T-helper 2 cell treated with Interferon-gamma antibody and Interleukin-4, amounts not matched to agents 5 μg/mL and 100 μg/mL, for 36 hours (primary cell): ENCODE measurements around the gene AUP1.

ENCODE experiments used
- DNase-seq: peaks from one replicate; pipeline ENCODE4 v3.0.0; 2021; ENCODE audit warnings: low spot score
- H3K27ac Mint-ChIP-seq: one replicate; pipeline ENCODE4 v1.8.0; 2021; ENCODE audit warnings: mild to moderate bottlenecking, mixed read lengths
- H3K27me3 Mint-ChIP-seq: one replicate; pipeline ENCODE4 v1.8.0; 2021; ENCODE audit warnings: low read depth, mixed read lengths
- H3K36me3 Mint-ChIP-seq: one replicate; pipeline ENCODE4 v1.8.0; 2021; ENCODE audit warnings: low read depth, mixed read lengths
- H3K4me1 Mint-ChIP-seq: one replicate; pipeline ENCODE4 v1.8.0; 2021; ENCODE audit warnings: low read depth, mixed read lengths
- H3K4me3 Mint-ChIP-seq: one replicate; pipeline ENCODE4 v1.8.0; 2022; ENCODE audit warnings: mild to moderate bottlenecking, moderate library complexity, mixed read lengths
- H3K9me3 Mint-ChIP-seq: one replicate; pipeline ENCODE4 v1.8.0; 2021; ENCODE audit warnings: mixed read lengths

Gene AUP1

DNA sequence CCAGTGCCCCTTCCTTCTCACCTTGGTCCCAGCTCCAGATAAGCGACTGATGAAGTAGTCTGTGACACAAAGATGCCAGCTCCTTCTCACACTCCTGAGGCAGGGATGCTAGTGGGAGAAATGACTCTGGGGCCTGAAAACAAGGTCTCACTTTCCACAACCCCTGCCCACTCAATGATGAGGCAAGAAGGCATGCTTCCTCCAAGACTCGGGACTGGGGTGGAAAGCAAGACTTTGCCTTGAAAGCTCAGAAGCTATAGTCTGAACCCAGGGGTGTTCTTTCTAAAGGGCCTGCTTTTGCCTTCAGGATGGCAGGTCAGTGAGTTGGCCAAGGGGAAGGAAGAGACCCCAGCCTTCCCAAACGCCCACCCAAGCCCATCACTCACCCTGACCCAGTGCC lies 48.1 kb downstream of the AUP1 start:
- H3K27ac Mint-ChIP-seq = peak overlapping the region; percentile 57
- DNase-seq = no peak

More for the DNA sequence above, 48.1 kb downstream of the AUP1 start:
- H3K4me1 Mint-ChIP-seq = peaks cover 22% of the 10 kb centered on the region
- H3K27me3 Mint-ChIP-seq = no peaks in the 10 kb centered on the region
- H3K4me3 Mint-ChIP-seq = peak overlapping the region; percentile 99
- H3K36me3 Mint-ChIP-seq = peaks cover 40% of the 10 kb centered on the region
- no peaks in the 10 kb centered on the region for H3K9me3 Mint-ChIP-seq
